HK-2 (cell line): ENCODE data around the gene CIB1.

ENCODE experiments used
- DNase-seq: peaks from one replicate; pipeline ENCODE4 v3.0.0-alpha.2; 2018; ENCODE audit not compliant: unreplicated experiment

CIB1 gene

GRCh38 chr15:90240856-90241255 is 7.1 kb upstream of the CIB1 start:
- DNase-seq = no peak

GRCh38 chr15:90239371-90239770 is 5.6 kb upstream of the CIB1 start:
- no peak for DNase-seq

- DNase-seq = no peak
Observed at GRCh38 chr15:90234096-90234988, 601 bp upstream of the CIB1 start, which contains the start of gene GDPGP1. TSS of gene GDPGP1 (plus strand) at chr15:90234209. CDS start at chr15:90240909, 6,700 bp downstream.

GRCh38 chr15:90232941-90233386 is 777 bp downstream of the CIB1 start:
- DNase-seq = no peak

- no peak for DNase-seq
Observed at GRCh38 chr15:90232196-90232595, 1.5 kb downstream of the CIB1 start.

GRCh38 chr15:90231028-90232017 is 2.4 kb downstream of the CIB1 start:
- DNase-seq = no peak

- no peak for DNase-seq
Observed at GRCh38 chr15:90230610-90231009, 3.1 kb downstream of the CIB1 start.

- DNase-seq = no peak
Observed at GRCh38 chr15:90230071-90230494, 3.7 kb downstream of the CIB1 start.

GRCh38 chr15:90228960-90229359 is 4.8 kb downstream of the CIB1 start:
- DNase-seq = no peak

- DNase-seq = no peak
Observed at GRCh38 chr15:90227816-90228772, 5.6 kb downstream of the CIB1 start.

- DNase-seq = no peak
Observed at GRCh38 chr15:90227336-90227735, 6.4 kb downstream of the CIB1 start.

- no peak for DNase-seq
Observed at GRCh38 chr15:90225504-90226234, 8.1 kb downstream of the CIB1 start.

GRCh38 chr15:90225047-90225446 is 8.7 kb downstream of the CIB1 start:
- no peak for DNase-seq

- DNase-seq = no peak
Observed at GRCh38 chr15:90223441-90224165, 10.1 kb downstream of the CIB1 start.

- no peak for DNase-seq
Observed at GRCh38 chr15:90222547-90222946, 11.2 kb downstream of the CIB1 start.

GRCh38 chr15:90221246-90221900 is 12.4 kb downstream of the CIB1 start:
- peak; percentile 62 for DNase-seq

GRCh38 chr15:90219421-90220141 is 14.2 kb downstream of the CIB1 start:
- no peak for DNase-seq

- DNase-seq = no peak
Observed at GRCh38 chr15:90217671-90218394, 15.9 kb downstream of the CIB1 start.
